Breast epithelium (tissue), 3 donors: ENCODE data around the gene HDHD3.
"Not testable (repeated sequence)": the region's sequence is repeated elsewhere in the genome, so short reads cannot be mapped to it uniquely, and the experiment has no call there.

Source experiments
- POLR2A ChIP-seq: fragments of 450-650 bp; IDR thresholded peaks from one replicate; pipeline ENCODE4 v1.6.1; 2016; ENCODE audit warnings: antibody characterized with exemption, mild to moderate bottlenecking, moderate library complexity
- TF ChIP-seq, protein P1 (sequence below), 3 donors: fragments of 450-650 bp; IDR thresholded peaks; one replicate each; pipeline ENCODE4 v1.5.1; 2016 to 2017; ENCODE audit warnings: antibody characterized with exemption in 3 of 3, mild to moderate bottlenecking in 3 of 3, moderate library complexity in 3 of 3

DNA sequence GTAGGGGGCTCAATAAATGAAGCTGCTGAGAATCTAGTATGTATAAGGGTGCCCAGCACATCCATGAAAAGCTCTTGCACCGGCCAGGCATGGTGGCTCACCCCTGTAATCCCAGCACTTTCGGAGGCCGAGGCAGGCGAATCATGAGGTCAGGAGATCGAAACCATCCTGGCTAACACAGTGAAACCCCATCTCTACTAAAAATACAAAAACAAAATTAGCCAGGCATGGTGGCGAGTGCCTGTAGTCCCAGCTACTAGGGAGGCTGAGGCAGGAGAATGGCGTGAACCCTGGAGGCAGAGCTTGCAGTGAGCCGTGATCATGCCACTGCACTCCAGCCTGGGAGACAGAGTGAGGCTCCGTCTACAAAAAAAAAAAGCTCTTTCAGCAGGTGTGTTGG, 29.6 kb upstream of the HDHD3 start:
- TF ChIP-seq, protein P1, sequence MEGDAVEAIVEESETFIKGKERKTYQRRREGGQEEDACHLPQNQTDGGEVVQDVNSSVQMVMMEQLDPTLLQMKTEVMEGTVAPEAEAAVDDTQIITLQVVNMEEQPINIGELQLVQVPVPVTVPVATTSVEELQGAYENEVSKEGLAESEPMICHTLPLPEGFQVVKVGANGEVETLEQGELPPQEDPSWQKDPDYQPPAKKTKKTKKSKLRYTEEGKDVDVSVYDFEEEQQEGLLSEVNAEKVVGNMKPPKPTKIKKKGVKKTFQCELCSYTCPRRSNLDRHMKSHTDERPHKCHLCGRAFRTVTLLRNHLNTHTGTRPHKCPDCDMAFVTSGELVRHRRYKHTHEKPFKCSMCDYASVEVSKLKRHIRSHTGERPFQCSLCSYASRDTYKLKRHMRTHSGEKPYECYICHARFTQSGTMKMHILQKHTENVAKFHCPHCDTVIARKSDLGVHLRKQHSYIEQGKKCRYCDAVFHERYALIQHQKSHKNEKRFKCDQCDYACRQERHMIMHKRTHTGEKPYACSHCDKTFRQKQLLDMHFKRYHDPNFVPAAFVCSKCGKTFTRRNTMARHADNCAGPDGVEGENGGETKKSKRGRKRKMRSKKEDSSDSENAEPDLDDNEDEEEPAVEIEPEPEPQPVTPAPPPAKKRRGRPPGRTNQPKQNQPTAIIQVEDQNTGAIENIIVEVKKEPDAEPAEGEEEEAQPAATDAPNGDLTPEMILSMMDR (IDR thresholded peaks at IDR 0.05), result not testable (repeated sequence)
- TF ChIP-seq POLR2A, result not testable (repeated sequence)
